Ovary (tissue), 10 donors: ENCODE measurements around the gene SCYGR3. TPM values are rescaled to one million over a fixed set of nuclear protein-coding genes. Genes with fewer than 3 reads are reported as not detected.

Experiments
- DNase-seq, 5 donors: peaks; one replicate each; pipeline ENCODE4 v3.0.0-alpha.2; 2019 to 2020
- H3K27ac ChIP-seq, 2 donors: fragments of 200-600 bp; one replicate each; pipeline versions ENCODE4 v1.5.1 to v1.8.0; 2019 to 2022
- H3K27me3 ChIP-seq: fragments of 200-600 bp; one replicate; pipeline ENCODE4 v1.8.0; 2022
- H3K36me3 ChIP-seq: fragments of 200-600 bp; sonication (generic); one replicate; pipeline ENCODE4 v1.5.1; 2019
- H3K4me1 ChIP-seq: one replicate; pipeline ENCODE4 v1.8.1; 2013; ENCODE audit warnings: mild to moderate bottlenecking, moderate library complexity; ENCODE audit not compliant: insufficient read depth
- H3K4me3 ChIP-seq: fragments of 200-600 bp; sonication (generic); one replicate; pipeline ENCODE4 v1.5.1; 2017
- H3K9me3 ChIP-seq, 2 donors: fragments of 200-600 bp in 1 of 2; sonication (generic) in 1 of 2; one replicate each; pipeline versions ENCODE4 v1.5.1 to v1.8.1; 2013 to 2019; ENCODE audit warnings: mild to moderate bottlenecking in 1 of 2, moderate library complexity in 1 of 2
- CTCF ChIP-seq, 3 donors: fragments of 450-650 bp in 2 of 3; fragments of 200-600 bp in 1 of 3; IDR thresholded peaks; one replicate each; pipeline versions ENCODE4 v1.5.1 to v1.8.0; 2016 to 2022; ENCODE audit warnings: antibody characterized with exemption in 3 of 3, mild to moderate bottlenecking in 1 of 3
- EP300 ChIP-seq: sonication (generic); formaldehyde crosslinking; IDR thresholded peaks from one replicate; pipeline ENCODE4 v1.6.1; 2017; ENCODE audit warnings: antibody characterized with exemption
- POLR2A ChIP-seq: fragments of 450-650 bp; IDR thresholded peaks from one replicate; pipeline ENCODE4 v1.6.1; 2017; ENCODE audit warnings: antibody characterized with exemption, mild to moderate bottlenecking, moderate library complexity
- WGBS, 3 donors: extraction: QIAGEN DNeasy Blood & Tissue Kit in 1 of 3; methylation state at CpG; one replicate each; pipeline versions ENCODE4 v1.1.5 to v1.1.7; 2013 to 2017; 5-methylcytosine and 5-hydroxymethylcytosine counted together
- intact Hi-C, 4 donors: fragments of 100-400 bp; cut with DNase I; formaldehyde crosslinking; loops; one replicate each; pipeline versions ENCODE4 v1.11.0 to v1.15.1; 2022 to 2023
- long read RNA-seq, 3 donors: library from polyadenylated mRNA in 2 of 3; unstranded in 2 of 3; transcript quantifications; one replicate each; pipeline ENCODE4 v2.0.0 and lab custom pipeline, GENCODE V29; 2021 to 2026
- polyA plus RNA-seq, 2 donors: library from polyadenylated mRNA; stranded (reverse); fragments of 200-250 nt in 1 of 2; fragments of 350-450 nt in 1 of 2; fragmentation: Illumina TruSeq in 1 of 2; extraction: RNeasy Lipid Tissue Mini Kit (QIAGEN cat#74804) in 1 of 2; gene quantifications; one replicate each; pipeline ENCODE4 v1.2.3, GENCODE V29; 2013 to 2014
- total RNA-seq, 7 donors: library from RNA; depleted of rRNA in 2 of 7; stranded (reverse); fragments of >200 nt in 2 of 7; fragmentation: NEBNext Ultra II Directional in 3 of 7; extraction: Animal tissue kit (Norgen Biotek cat#: 25700) in 3 of 7; gene quantifications; one replicate each; pipeline versions ENCODE4 v1.1.0 to v1.2.4, GENCODE V29; 2016 to 2023
- donor health status: DM: no; HTN: no; CAD: no; lungs with moderate emphysema.
- donor health status: DM: no; HTN: no; CAD: no.
- donor health status: Bipolar disorder and iron deficiency.
- donor health status: DM: yes; HTN: yes; CAD: no.
- donor health status: DM: no; HTN: no; CAD: no.
- donor health status: DM: yes; HTN: yes; CAD: no.

SCYGR3 gene, protein sequence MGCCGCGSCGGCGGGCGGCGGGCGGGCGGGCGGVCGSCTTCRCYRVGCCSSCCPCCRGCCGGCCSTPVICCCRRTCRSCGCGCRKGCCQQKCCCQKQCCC
- total RNA-seq (not detected), polyA plus RNA-seq (not detected)
- long read RNA-seq, donor 1, result 0 reads
- long read RNA-seq, donor 2, result 0 reads
- long read RNA-seq, donor 3, result 0 reads

DNA sequence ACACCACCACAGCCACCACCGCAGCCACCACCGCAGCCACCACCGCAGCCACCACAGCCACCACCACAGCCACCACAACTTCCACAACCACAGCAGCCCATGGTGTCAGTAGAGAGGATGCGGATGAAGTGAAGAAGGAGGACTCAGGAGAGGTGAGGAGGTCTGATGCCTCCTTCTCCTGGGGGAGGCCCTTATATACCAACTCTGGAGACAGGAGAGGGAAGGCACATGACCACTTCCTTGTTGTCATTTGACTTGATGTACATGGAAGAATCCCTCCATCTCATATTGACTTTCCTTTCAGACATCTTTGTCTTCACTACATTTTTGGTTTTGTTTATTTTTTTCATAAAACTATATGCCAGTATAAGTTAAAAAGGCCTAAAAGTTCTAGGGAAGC is at the start of gene SCYGR3:
Gene SCYGR3, minus strand, starts transcription at position 101 of the 400 bp plus-strand sequence. Its CDS starts 0 bp downstream, at position 101.
- Histone ChIP-seq H3K27me3 (no peaks in the 10 kb centered on the region), H3K4me3 (no peak within 1 kb of the TSS), H3K36me3 (no peaks in the 10 kb centered on the region), H3K9me3 (no peaks in the 10 kb centered on the region), H3K27ac (no peak within 1 kb of the TSS), H3K4me1 (peaks cover 5% of the 10 kb centered on the region)
- DNase-seq, result no peak
- intact Hi-C loops, result no loop called here
- no peak for TF ChIP-seq POLR2A
- TF ChIP-seq CTCF (IDR thresholded peaks at IDR 0.05), result no peak
- TF ChIP-seq EP300, result no peak
- 82 to 99% (median 94%) methylated on average over 4 of the region's 4 CpGs for WGBS, 3 donors

DNA sequence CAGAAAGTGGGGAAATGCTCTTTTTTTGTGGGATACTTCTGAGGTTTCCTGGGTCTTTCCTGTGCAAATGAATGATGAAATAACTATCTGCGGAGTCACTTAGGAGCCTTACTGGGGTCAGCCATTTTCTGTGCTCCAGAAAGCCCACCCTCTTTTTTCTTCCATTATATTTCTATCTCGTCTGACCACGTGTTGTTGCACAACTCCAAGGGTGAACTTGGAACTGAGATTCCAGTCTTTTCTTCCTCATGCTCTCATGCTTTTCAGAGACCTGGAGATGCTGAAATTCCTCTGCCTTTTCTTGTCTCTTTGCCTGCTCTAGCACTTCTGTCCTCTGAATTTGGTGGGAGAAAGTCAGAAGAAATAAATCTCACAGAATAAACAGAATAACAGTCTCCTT is 47.2 kb upstream of the SCYGR3 start:
- no peak for DNase-seq
- H3K27me3 ChIP-seq, result no peaks in the 10 kb centered on the region
- no peak for TF ChIP-seq EP300
- no peak for TF ChIP-seq CTCF (IDR thresholded peaks at IDR 0.05)
- no peak for TF ChIP-seq POLR2A
- intact Hi-C loops, result loop anchor here in 1 of 4 donors (5.0 kb wide), 1 partner anchor 105 kb away; no protein-coding TSS in a partner anchor
- H3K9me3 ChIP-seq, result no peaks in the 10 kb centered on the region
- no peaks in the 10 kb centered on the region for H3K36me3 ChIP-seq
- no peak overlapping the region for H3K4me3 ChIP-seq
- no peaks in the 10 kb centered on the region for H3K4me1 ChIP-seq
- 45 to 52% (median 45%) methylated on average over 3 of the region's 3 CpGs for WGBS, 3 donors
- H3K27ac ChIP-seq, result no peak overlapping the region

- TF ChIP-seq POLR2A, result no peak
- intact Hi-C loops, result loop anchor here in 1 of 4 donors (5.0 kb wide), 1 partner anchor 106 kb away; no protein-coding TSS in a partner anchor
- no peaks in the 10 kb centered on the region for H3K27me3 ChIP-seq
- H3K4me1 ChIP-seq, result no peaks in the 10 kb centered on the region
- no peak for DNase-seq
- H3K4me3 ChIP-seq, result no peak overlapping the region
- no peaks in the 10 kb centered on the region for H3K9me3 ChIP-seq
- 36 to 44% (median 42%) methylated on average over 7 of the region's 7 CpGs for WGBS, 3 donors
- no peak overlapping the region for H3K27ac ChIP-seq
- no peaks in the 10 kb centered on the region for H3K36me3 ChIP-seq
Measured at GRCh38 chr2:227661025-227661649, 46.5 kb upstream of the SCYGR3 start.

GRCh38 chr2:227657199-227657845 is 42.7 kb upstream of the SCYGR3 start:
- Histone ChIP-seq H3K27ac (no peak overlapping the region), H3K4me1 (no peaks in the 10 kb centered on the region), H3K9me3 (no peaks in the 10 kb centered on the region), H3K27me3 (no peaks in the 10 kb centered on the region), H3K36me3 (no peaks in the 10 kb centered on the region), H3K4me3 (no peak overlapping the region)
- DNase-seq, result no peak
- intact Hi-C loops, result loop anchor here in 2 of 4 donors (5.0 kb wide), 1 partner anchor 110 kb away; no protein-coding TSS in a partner anchor
- TF ChIP-seq CTCF (IDR thresholded peaks at IDR 0.05) (no peak), EP300 (no peak), POLR2A (no peak)
- 75 to 78% (median 76%) methylated on average over 8 of the region's 8 CpGs for WGBS, 3 donors
